Inflammatory macrophage treated with lipopolysaccharide for 4 hours (primary cell): ENCODE results near the gene SLC27A4.
A peak's percentile ranks its signal among the peaks of the same experiment; 100 is the strongest.
"Not testable (repeated sequence)": the region's sequence is repeated elsewhere in the genome, so short reads cannot be mapped to it uniquely, and the experiment has no call there.

Source experiments
- DNase-seq: peaks from one replicate; pipeline ENCODE4 v3.0.0-alpha.2; 2020

SLC27A4 gene

GRCh38 chr9:128325629-128326028, 14.7 kb upstream of the SLC27A4 start:
- DNase-seq = no peak

DNA sequence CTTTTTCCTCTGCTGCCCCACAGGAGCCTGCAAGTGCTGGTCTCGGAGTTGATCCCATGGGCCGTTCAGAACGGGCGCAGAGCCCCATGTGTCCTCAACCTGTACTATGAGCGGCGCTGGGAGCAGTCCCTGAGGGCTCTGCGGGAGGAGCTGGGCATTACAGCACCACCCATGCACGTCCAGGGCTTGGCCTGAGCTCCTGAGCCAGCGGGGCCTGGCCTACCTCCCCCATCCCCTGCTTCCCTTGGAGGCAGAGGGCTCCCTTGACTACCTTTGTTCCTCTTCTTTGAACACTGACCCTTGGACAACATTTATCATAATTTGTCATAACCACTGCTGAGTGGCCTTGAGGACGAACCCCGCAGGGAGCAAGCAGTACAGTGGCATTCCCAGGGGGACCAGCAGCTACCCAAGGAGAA, 6.9 kb upstream of the SLC27A4 start:
- no peak for DNase-seq

DNA sequence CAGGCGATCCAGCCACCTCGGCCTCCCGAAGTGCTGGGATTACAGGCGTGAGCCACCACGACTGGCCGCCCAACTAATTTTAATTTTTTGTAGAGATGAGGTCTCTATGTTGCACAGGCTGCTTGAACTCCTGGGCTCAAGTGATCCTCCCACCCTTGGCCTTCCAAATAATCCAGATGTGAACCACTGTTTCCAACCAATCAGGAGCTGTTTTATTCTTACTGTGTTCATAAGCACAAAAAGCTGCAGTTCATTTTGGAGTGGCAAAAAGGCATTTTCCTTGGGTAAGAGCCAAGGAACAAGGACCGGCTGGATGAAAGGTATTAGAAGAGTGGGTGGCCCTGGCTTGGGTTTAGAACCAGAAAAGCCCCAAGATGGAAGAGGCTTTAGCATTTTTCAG, 5.2 kb upstream of the SLC27A4 start:
- DNase-seq = no peak

DNA sequence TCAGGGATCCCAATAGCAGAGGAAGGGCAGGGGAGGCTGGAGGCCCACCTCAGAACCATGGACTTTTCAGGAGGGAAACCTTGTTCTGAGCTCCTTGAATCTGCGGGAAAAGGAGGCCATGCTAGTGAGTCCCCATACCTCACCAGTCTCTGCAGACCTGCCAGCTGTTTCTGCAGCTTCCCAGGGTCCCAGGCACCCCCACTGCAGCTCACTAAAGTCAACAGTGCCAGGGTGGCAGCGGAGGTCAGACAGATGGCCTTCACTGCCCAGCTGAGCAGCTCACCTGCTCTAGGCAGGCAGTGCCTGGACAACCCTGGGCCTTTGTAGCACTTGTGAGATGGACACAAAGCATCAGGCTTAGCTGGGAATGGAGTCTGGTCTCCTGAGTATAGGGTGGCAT, 4.4 kb upstream of the SLC27A4 start:
- no peak for DNase-seq

- DNase-seq = no peak
These were observed 2.4 kb upstream of the SLC27A4 start for GRCh38 chr9:128337936-128338335.

- not testable (repeated sequence) for DNase-seq
These were observed 1.3 kb upstream of the SLC27A4 start for GRCh38 chr9:128338852-128339614.

- DNase-seq = no peak
These were observed 536 bp downstream of the SLC27A4 start for GRCh38 chr9:128340691-128341434.

- DNase-seq = peak; percentile 64
These were observed 1.1 kb downstream of the SLC27A4 start for GRCh38 chr9:128341435-128341849.

GRCh38 chr9:128342971-128343680, 2.8 kb downstream of the SLC27A4 start:
- no peak for DNase-seq

- no peak for DNase-seq
These were observed 3.5 kb downstream of the SLC27A4 start for GRCh38 chr9:128343855-128344254.

- DNase-seq = no peak
These were observed 4.7 kb downstream of the SLC27A4 start for GRCh38 chr9:128344931-128345605.

DNA sequence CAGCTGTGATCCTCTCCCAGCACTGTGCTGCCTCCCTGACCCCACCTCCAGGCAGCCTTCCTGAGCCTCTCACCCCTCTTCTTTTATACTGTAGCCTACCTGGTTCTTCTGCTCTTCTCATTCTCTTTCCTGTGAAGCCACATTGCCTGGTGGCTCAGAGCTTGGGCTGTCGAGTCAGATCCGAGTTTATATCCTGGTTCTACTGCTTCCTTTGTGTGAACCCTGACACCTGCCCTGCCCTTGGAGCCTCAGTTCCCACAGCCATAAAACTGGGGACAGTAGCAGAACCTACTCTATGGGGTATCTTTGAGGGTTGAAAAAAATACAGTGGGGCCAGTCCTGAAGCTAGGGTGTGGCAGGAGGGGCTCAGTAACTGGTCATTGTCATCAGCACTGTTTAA, 8.8 kb downstream of the SLC27A4 start:
- no peak for DNase-seq

DNA sequence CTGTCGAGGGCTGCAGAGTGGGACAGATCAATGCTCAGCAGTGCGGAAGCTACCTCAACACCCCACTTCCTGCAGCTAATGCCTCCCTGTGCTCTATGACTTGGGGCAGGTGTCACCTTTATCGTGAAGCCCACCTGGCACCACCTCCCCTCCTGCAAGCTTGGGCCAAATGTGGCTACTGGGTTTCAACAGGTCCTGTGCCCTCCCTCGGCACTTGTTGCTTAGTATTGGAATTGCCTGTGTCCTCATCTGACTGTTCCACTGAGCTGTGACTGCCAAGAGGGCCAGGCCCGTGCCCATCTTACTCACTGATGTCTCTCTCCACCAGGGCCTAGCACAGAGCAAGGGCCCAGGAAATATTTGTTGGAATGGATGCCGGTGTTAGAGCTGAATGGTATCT, 9.4 kb downstream of the SLC27A4 start:
- no peak for DNase-seq

- DNase-seq = no peak
These were observed 15.1 kb downstream of the SLC27A4 start for GRCh38 chr9:128355451-128355850.

- DNase-seq = no peak
These were observed 17.8 kb downstream of the SLC27A4 start for GRCh38 chr9:128358090-128358489.

GRCh38 chr9:128358861-128359260, 18.5 kb downstream of the SLC27A4 start:
- no peak for DNase-seq

- no peak for DNase-seq
These were observed 20.5 kb downstream of the SLC27A4 start for GRCh38 chr9:128360826-128361225.

DNA sequence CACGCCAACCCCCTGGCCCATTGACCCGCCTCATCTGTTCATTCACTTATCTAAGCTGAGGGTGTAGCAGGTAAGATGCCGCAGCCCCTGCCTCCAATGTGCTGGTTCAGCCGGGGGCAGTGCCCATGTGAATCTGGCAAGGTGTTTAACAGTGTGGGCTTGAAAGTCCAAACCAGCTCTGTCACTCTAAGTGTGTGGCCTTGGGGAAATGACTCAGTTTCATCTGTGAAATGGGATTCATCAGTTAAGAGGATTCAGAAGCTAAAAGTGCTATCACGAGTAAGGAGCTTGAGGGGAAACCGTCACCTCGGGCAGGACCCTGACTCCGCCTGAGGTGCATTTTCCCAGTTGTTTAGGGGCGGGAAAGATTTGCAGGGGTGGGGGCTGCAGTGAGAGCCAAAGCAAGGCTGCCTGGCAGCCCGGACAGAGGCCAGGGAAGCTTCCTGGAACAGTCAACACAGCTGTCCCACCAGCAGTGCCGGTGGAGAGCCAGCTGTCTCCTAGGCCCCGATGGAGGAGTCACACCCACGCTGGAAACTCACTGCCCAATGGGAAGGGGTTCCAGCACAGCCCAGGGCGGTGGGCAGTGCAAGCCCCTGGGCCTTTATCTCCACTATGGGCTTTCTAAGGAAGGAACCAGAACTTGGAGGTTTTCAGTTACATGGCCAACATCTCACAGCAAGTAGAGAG, 21.1 kb downstream of the SLC27A4 start:
- DNase-seq = no peak

- DNase-seq = peak; percentile 75
These were observed 21.8 kb downstream of the SLC27A4 start for GRCh38 chr9:128361986-128362646.

DNA sequence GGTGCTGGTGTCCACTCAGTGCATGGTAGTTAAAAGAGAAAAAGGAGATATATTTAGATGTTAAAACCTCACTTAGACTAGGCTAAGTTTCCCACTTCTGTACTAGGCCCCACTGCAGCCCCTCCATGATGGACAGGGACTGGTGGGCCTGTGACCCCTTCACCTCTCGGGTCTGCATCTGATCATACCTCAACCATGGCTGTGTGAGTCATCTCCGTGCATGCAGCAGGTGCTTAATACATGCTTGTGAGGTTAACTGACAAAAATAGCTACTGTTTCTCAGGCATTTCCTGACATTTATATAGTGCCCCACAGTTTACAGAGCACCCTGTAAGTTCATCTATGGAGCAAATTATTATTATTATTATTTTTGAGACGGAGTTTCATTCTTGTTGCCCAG, 22.4 kb downstream of the SLC27A4 start:
- DNase-seq = no peak

GRCh38 chr9:128365525-128365924, 25.2 kb downstream of the SLC27A4 start:
- DNase-seq = no peak
